ENCODE measurements around the gene MBTPS2. TPM values are rescaled to one million over a fixed set of nuclear protein-coding genes. Genes with fewer than 3 reads are reported as not detected.
A peak's percentile ranks its signal among the peaks of the same experiment; 100 is the strongest.

The MBTPS2 gene
- total RNA-seq, 4 donors from 2014 or later, result 7.5 to 10.8 (median 8.4) TPM

DNA sequence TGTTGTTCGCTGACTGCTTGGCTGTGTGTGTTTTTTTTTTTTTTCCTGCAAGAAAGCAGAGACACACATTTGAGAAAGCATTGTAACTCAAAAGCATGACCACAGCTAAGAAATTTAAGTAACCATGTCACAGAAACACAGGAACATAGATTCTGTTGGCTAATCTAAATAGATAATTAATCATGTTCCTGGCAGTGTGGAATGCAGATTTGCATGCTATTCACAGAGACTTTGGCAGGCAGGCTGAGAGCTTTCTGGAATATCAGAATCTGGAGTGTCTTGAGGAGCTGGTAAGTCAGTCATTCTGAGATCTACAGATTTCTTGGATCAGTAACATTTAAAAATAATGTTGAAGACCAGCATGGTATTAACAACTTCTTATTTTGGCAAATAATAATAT is 67.8 kb downstream of the MBTPS2 start:
- intact Hi-C loops (cut with DNase I), result no loop called here
- Histone ChIP-seq H3K9me3 (no peaks in the 10 kb centered on the region), H3K4me3 (no peak overlapping the region), H3K4me1 (peaks cover 0 to 5% (median 0%) of the 10 kb centered on the region in 4 donors), H3K27me3 (no peaks in the 10 kb centered on the region), H3K36me3 (no peaks in the 10 kb centered on the region), H3K27ac (replicated peaks in 1 of 4) (no peak overlapping the region)
- WGBS, result 54% methylated on average over 1 of the region's 1 CpG
- TF ChIP-seq POLR2AphosphoS5 (IDR thresholded peaks at IDR 0.05), result no peak
- no peak for TF ChIP-seq POLR2A (IDR thresholded peaks at IDR 0.05; ENCODE audit: low read depth)
- TF ChIP-seq CTCF (IDR thresholded peaks at IDR 0.05), result no peak
- TF ChIP-seq EP300 (IDR thresholded peaks at IDR 0.05), result no peak
- no peak for DNase-seq (ENCODE audit: extremely low spot score)

GRCh38 chrX:21911481-21911880 is 72.1 kb downstream of the MBTPS2 start:
- 86% methylated on average over 4 of the region's 4 CpGs for WGBS
- TF ChIP-seq EP300 (IDR thresholded peaks at IDR 0.05) (no peak), POLR2A (IDR thresholded peaks at IDR 0.05; ENCODE audit: low read depth) (no peak), CTCF (IDR thresholded peaks at IDR 0.05) (no peak), POLR2AphosphoS5 (IDR thresholded peaks at IDR 0.05) (no peak)
- Histone ChIP-seq H3K27me3 (no peaks in the 10 kb centered on the region), H3K9me3 (no peaks in the 10 kb centered on the region), H3K27ac (replicated peaks in 1 of 4) (no peak overlapping the region), H3K36me3 (no peaks in the 10 kb centered on the region), H3K4me1 (peaks cover 0 to 5% (median 0%) of the 10 kb centered on the region in 4 donors), H3K4me3 (no peak overlapping the region)
- DNase-seq (ENCODE audit: extremely low spot score), result no peak
- intact Hi-C loops (cut with DNase I), result no loop called here

DNA sequence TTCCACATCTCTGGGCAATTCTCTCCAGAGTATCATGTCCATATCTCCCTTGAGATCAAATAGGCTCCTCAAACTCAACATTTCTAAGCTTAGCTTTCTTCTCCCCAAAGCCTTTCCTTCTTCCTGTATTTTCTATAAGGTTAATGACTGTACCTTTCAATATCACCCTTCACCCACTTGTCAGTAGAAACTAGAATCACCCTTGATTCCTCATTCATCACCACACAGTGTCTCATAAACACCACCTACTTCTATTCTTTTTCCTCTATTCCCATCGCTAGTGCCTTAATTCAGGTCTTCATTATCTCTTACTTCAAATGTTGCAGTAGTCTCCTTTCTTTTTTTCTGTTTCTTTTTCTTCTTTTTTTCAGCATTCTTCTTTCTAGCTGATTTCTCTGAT is 72.8 kb downstream of the MBTPS2 start:
- Histone ChIP-seq H3K27me3 (no peaks in the 10 kb centered on the region), H3K4me1 (peaks cover 0 to 2% (median 0%) of the 10 kb centered on the region in 4 donors), H3K9me3 (no peaks in the 10 kb centered on the region), H3K27ac (replicated peaks in 1 of 4) (no peak overlapping the region), H3K4me3 (no peak overlapping the region), H3K36me3 (no peaks in the 10 kb centered on the region)
- no peak for TF ChIP-seq POLR2AphosphoS5 (IDR thresholded peaks at IDR 0.05)
- 63% methylated on average over 1 of the region's 1 CpG for WGBS
- no peak for DNase-seq (ENCODE audit: extremely low spot score)
- intact Hi-C loops (cut with DNase I), result no loop called here

- Histone ChIP-seq H3K4me1 (no peaks in the 10 kb centered on the region), H3K36me3 (no peaks in the 10 kb centered on the region), H3K27ac (replicated peaks in 1 of 4) (no peak overlapping the region), H3K9me3 (no peaks in the 10 kb centered on the region), H3K27me3 (no peaks in the 10 kb centered on the region), H3K4me3 (no peak overlapping the region)
- intact Hi-C loops (cut with DNase I), result no loop called here
- TF ChIP-seq POLR2A (IDR thresholded peaks at IDR 0.05; ENCODE audit: low read depth) (no peak), EP300 (IDR thresholded peaks at IDR 0.05) (no peak), POLR2AphosphoS5 (IDR thresholded peaks at IDR 0.05) (no peak), CTCF (IDR thresholded peaks at IDR 0.05) (no peak)
- WGBS, result 91% methylated on average over 4 of the region's 4 CpGs
- DNase-seq (ENCODE audit: extremely low spot score), result no peak
These were observed 73.6 kb downstream of the MBTPS2 start for GRCh38 chrX:21912989-21913388.

GRCh38 chrX:21926116-21926515 is 86.7 kb downstream of the MBTPS2 start:
- no peak for TF ChIP-seq EP300 (IDR thresholded peaks at IDR 0.05)
- TF ChIP-seq CTCF (IDR thresholded peaks at IDR 0.05), result no peak
- TF ChIP-seq POLR2AphosphoS5 (IDR thresholded peaks at IDR 0.05), result no peak
- no peak for TF ChIP-seq POLR2A (IDR thresholded peaks at IDR 0.05; ENCODE audit: low read depth)
- H3K9me3 ChIP-seq, result no peaks in the 10 kb centered on the region
- intact Hi-C loops (cut with DNase I), result no loop called here
- no peak for DNase-seq (ENCODE audit: extremely low spot score)
- H3K4me1 ChIP-seq, result peaks cover 0 to 6% (median 2%) of the 10 kb centered on the region in 4 donors
- H3K4me3 ChIP-seq, result peak overlapping the region in 2 of 4 donors; percentile 9 to 12
- H3K27me3 ChIP-seq, result no peaks in the 10 kb centered on the region
- WGBS, result 61% methylated on average over 3 of the region's 3 CpGs
- peak overlapping the region; percentile 7 to 38 (median 23) for H3K27ac ChIP-seq (replicated peaks in 1 of 4)
- no peaks in the 10 kb centered on the region for H3K36me3 ChIP-seq
